CD4-positive, alpha-beta T cell treated with Interleukin-15 for 4 hours (primary cell): ENCODE data around the gene TMEM236.

Experiments used
- DNase-seq: peaks from one replicate; pipeline ENCODE4 v3.0.0-alpha.2; 2020; ENCODE audit warnings: low spot score

Gene TMEM236

GRCh38 chr10:17740668-17741067 is 11.3 kb upstream of the TMEM236 start:
- DNase-seq: no peak

DNA sequence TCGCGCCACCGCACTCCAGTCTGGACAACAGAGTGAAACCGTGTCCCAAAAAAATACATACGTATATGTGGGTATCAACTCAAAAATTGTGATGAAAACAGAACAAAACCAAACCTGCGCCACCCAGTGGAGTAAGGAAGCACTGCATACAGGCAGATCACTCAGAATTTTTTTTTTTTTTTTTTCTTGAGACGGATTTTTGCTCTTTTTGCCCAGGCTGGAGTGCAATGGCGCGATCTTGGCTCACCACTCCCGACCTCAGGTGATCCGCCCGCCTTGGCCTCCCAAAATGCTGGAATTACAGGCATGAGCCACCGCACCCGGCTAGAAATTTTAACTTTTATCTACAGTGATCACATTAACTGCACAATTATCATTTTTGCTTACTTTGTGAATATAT is 9.1 kb upstream of the TMEM236 start:
- DNase-seq: peak; percentile 72

- DNase-seq: no peak
Measured at GRCh38 chr10:17743437-17743836, 8.6 kb upstream of the TMEM236 start.

GRCh38 chr10:17744341-17744861 is 7.6 kb upstream of the TMEM236 start:
- DNase-seq: no peak

DNA sequence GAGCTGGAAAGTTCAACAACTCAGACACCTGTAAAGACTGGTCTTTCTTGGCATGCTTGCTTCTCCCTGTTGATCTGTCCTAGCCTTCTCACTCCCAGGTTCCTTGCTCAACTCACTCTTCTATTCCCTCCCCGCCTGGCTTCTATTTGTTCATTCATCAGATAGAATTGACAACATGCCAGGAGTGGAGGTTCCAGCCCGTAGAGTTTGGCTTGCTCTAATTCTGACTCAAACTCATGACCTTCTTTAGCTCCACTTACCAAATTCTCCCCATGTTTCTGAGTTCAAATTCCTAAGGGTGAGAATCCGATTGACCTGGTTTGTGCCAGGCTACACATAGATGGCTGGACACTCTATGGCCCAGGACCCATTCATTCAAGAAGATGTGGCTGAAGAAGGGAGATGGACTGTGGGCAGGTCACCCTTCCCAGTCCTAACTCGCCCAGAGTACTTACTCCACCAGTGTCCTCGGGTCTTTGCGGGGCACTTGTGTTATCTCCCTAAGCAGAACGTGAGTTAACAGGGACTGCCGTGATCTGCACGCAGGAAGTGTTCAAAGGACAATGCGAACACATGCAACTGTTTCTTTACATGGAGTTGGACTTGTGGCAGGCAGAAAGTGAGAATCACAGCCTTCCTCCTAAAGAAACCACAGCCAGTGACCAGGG is 4.0 kb upstream of the TMEM236 start:
- DNase-seq: no peak

DNA sequence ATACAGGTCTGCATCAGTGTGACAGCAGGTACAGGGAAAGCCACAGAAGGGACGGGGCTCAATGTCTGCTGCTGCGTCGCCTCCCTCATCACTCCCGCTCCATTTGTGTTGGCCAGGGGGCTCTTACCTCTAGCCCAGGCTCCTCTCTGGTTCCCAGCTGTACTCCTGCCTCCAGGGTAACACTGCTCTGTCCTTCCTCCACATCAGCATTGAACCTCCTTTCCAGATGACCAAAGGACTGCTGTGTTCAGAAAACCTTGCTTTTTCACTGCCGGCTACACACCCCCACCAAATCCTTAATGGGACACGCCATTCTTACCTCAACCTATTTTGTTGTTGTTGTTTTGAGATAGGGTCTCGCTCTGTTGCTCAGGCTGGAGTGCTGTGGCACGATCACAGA is 2.1 kb upstream of the TMEM236 start:
- no peak for DNase-seq

- DNase-seq: no peak
Measured at GRCh38 chr10:17756557-17757217, 4.7 kb downstream of the TMEM236 start.

DNA sequence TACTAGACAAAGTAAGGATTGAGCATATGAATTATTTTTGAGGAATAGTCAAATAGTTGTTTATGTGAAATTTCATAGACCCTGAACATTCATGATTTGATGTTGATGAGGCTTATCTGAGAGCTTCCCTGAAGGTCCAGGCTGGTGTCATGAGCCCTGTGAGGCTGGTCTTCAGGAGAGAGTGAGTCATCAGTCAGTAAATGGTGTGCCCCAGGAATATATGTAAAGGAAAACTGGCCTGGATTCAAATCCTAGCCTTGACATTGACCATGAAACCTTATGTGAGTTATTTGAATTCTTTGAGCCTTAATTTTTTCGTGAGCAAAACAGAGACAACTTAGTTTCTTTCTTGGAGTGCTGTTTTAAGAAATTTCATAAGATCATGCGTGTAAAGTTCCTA is 6.2 kb downstream of the TMEM236 start:
- no peak for DNase-seq

- no peak for DNase-seq
Measured at GRCh38 chr10:17758896-17759295, 6.9 kb downstream of the TMEM236 start.

DNA sequence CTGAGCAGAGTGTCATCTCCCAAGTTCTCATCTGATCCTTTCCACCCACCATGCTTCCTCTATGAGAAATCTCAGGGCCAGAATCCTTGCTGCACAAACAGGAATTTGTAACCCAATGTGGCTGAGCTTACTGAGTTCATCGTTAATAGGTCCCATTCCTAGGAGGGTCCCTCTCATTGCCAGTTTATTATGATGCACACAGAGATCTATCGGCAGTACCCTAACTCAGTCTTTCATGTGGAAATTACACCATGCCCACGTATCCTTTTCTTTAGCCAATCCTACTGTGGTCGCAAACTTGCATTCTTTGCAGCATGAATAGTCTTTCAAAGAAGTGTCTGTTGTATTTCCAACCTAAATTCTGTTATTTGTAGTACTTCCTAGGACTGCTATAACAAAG is 12.1 kb downstream of the TMEM236 start:
- no peak for DNase-seq

GRCh38 chr10:17765602-17766001 is 13.6 kb downstream of the TMEM236 start:
- DNase-seq: no peak

GRCh38 chr10:17766731-17767130 is 14.7 kb downstream of the TMEM236 start:
- no peak for DNase-seq

GRCh38 chr10:17768496-17768895 is 16.5 kb downstream of the TMEM236 start:
- no peak for DNase-seq

DNA sequence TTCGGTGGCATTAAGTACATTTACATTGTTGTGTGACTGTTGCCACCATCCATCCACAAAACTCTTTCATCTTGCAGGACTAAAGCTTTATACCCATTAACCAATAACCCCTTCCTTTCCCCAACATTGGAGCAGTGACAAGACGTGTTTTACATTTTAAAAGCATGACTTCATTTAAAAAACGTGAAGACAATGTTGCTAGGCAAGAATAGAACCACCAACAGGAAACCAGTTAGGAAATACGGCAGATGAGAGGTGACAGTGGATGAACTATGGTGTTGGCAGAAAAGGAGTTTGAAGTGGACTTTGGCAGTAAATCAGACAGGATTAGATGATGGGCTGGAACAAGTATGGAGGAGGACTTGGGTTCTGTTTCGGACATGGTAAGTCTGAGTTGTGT is 17.0 kb downstream of the TMEM236 start:
- DNase-seq: no peak

DNA sequence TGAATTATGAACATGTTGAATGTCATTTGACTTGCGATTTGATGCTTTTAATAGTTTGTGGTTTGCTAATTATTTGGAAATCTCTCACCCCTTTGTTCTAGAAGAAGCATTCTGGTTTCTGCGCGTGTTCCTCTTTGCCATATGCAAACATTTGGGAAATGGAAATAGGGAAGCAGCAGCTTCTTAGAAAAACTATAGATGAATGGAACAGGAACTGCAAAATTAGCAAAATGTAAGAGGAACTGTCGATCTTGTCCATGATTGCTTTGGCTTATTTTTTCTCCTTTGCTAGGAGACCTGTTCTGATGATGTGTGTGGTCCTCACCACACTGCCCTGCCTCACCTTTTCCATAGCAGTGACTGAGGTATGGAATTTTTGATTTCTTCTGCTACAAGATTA is 19.0 kb downstream of the TMEM236 start:
- DNase-seq: no peak

- DNase-seq: no peak
Measured at GRCh38 chr10:17779784-17780183, 27.8 kb downstream of the TMEM236 start.

DNA sequence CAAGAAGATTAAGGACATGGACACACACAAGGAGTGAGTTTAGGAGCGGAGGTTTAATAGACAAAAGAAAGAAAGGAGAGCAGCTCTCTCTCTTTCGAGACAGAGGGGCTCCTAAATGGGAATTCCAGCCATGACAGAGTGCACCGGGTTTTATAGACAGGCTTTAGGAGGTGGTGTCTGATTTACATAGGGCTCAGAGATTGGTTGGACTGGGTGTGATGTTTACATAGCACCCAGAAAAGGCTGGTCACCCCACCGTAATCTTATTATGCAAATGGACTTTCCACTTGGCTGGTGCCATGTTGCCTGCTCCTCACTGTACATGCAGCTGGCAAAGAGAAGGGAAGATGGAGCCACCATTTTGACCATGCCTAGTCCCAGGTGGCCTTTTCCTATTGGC is 28.7 kb downstream of the TMEM236 start:
- no peak for DNase-seq

DNA sequence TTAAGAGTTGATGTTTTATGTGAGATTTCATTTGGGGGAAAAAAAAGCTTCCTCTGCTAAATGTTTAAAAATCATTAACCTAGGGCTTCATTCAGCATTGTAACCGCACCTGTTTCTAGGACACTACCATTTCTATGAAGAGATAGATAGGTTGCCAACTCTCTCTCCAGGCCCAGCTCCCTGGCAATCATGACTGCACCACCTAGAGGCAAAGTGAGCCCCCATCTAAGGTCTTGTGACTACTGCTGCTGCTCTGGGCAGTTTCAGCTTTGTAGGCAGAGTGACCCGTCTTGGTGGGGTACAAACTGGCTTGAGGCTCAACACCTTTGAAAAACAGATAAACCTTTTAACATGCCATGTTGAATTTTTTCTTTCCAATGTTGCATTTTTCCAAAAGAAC is 29.9 kb downstream of the TMEM236 start:
- DNase-seq: no peak

DNA sequence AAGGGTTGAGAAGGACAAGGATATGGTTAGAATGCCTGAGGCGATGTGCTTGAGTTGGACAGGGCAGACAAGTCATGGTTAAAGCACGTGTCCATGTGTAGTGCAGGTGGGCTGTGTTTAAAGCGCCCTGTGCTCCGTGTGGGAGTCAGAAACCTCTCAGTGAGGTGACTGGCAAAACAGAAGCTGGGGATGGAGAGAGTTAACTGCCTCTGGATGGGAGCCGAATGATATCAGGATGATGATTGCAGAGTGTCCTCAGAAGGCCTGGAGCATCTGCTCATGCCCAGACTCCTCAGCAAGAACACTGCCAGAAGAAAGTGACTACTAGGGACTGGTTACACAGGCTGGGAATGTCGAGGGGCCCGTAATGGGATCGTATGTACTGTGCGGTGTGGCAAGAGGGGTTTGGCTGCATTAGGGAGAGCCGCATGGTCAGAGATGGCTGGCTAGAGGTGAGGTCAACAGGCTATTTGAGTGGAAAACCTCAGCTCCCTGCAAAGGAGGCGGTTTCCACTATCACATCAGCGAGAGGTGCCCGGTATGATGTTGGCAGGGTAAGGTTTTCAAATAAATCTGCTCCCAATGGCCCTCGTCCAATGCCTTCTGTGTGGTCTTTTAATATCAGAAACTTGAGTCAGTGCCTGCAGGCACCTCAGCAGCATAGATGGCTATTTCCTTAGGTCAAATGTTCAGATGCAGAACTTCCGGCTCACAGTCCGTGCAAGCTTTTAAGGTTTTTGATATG is 31.1 kb downstream of the TMEM236 start:
- DNase-seq: no peak

- DNase-seq: no peak
Measured at GRCh38 chr10:17783751-17784150, 31.8 kb downstream of the TMEM236 start.

- no peak for DNase-seq
Measured at GRCh38 chr10:17784688-17785087, 32.7 kb downstream of the TMEM236 start.

GRCh38 chr10:17785276-17785930 is 33.4 kb downstream of the TMEM236 start:
- no peak for DNase-seq
